ENCODE measurements around the gene TMEFF1.

- TF ChIP-seq HDAC2 (IDR thresholded peaks at IDR 0.05) (no peak), ELK1 (IDR thresholded peaks at IDR 0.05; ENCODE audit: low read depth, low read length) (no peak), CTCF (IDR thresholded peaks at IDR 0.05) (no peak), KDM1A (IDR thresholded peaks at IDR 0.05; ENCODE audit: low read depth) (no peak), SMC3 (IDR thresholded peaks at IDR 0.05) (no peak), CHD4 (IDR thresholded peaks at IDR 0.05; ENCODE audit: borderline replicate concordance) (no peak), SREBF2 (IDR thresholded peaks at IDR 0.05) (no peak)
These were observed 38.3 kb downstream of the TMEFF1 start for GRCh38 chr9:100511205-100511604.
